NCI-H1694 (cell line): ENCODE measurements around the gene GLS.

Experiments
- DNase-seq: peaks from one replicate; lab custom pipeline; 2025; lab: John Stamatoyannopoulos, UW

The GLS gene

GRCh38 chr2:190996338-190996946 lies 115.8 kb downstream of the GLS start:
- DNase-seq, result peak; percentile 15

DNA sequence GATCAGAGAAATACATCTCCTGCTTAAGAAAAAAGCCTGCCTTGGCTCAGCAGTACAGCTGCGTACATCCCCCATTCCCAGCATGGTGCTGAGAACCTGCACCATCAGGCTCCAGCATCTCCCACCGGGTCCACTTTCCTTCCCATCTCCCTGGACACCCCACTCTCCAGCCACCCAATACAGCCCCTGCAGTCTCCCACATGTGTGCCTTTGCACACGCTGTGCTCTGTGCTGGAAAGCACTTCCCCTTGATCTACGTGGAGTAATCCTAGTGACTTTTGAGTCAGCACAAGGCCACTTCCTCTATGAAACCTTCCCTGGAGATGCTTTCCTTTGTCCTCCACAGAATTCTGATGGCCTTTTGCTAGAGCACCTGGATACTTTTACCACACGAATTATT lies 116.3 kb downstream of the GLS start:
- no peak for DNase-seq

DNA sequence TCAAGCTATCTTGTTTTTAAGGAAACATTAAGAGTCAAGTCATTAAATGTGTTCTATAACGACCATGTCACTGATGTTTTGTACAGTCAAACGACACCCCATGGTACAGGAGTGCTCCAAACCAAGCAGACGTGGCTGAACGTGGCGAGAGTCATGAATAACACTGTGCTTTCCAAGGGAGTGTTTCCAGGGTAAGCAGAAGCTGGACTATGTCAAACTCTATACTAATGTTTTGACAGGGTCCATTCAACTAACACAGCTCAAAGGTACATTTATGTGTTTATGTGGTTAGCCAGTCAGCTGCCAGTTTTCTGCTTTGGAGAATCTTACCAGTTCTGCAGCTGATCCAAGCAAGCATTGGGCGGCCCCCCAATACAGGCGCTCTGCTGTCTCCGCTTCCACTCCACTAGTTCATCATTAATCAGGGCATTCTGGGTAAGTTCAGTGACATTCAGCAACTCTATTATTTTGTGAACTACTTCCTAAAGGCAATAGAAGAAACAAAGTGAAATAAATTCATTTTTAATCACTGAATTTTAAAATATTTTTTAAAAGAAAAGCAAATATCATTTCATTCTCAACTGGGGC lies 117.0 kb downstream of the GLS start:
- DNase-seq, result no peak

DNA sequence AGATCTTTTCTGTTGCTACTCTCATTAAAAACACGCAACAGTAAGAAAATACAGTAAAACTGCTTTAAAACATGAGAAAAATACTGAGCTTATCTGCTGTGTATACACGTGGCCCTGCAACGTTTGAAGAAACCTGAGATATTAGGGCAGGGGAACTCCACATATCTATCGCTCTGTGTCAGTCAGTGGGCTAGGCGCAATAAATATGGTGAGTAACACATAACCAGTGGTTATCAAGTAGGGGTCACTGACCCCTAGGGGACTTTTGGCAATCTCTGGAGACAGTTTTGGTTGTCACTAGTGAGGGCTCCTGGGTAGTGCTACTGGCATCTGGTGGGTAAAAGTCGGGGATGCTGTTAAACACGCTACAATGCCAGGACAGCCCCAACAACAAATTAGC lies 118.4 kb downstream of the GLS start:
- DNase-seq, result no peak

- no peak for DNase-seq
Measured at GRCh38 chr2:190999949-191000665, 119.5 kb downstream of the GLS start.

- no peak for DNase-seq
Measured at GRCh38 chr2:191001032-191001431, 120.4 kb downstream of the GLS start.

GRCh38 chr2:191001624-191002023 lies 121.0 kb downstream of the GLS start:
- no peak for DNase-seq

DNA sequence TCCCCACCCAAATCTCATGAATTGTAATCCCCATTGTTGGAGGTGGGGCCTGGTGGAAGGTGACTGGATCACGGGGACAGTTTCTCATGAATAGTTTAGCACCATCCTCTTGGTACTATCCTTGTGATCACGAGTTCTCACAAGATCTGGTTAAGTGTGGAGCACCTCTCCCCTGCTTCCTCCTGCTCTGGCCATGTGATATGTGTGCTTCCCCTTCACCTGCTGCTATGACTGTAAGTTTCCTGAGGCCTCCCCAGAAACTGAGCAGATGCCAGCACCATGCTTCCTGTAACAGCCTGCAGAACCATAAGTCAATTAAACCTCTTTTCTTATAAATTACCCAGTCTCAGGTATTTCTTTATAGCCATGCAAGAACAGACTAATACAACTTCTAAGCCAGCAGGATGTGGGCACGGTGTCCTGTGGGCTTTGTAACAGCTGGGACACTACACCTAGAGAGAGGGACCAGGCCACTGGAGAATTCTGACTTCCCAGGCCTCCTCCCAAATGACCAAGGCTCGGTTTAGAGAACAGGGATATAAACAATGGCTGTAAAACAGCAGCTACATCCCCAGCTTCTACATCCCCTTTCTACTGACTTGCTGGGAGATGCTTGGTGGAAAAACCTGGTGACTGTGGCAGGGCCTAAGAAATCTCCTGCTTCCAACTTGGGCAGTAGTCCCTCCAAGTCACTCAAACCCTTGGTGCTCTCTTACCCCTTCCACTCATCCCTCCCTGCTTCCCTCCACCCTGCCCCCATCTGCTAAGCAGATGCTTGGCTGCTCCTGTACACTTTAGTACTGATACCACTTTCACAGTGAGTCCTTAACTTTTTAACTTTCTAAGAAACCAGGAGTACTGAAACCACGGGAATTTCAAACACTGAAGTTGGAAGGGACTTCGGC lies 123.0 kb downstream of the GLS start:
- no peak for DNase-seq

DNA sequence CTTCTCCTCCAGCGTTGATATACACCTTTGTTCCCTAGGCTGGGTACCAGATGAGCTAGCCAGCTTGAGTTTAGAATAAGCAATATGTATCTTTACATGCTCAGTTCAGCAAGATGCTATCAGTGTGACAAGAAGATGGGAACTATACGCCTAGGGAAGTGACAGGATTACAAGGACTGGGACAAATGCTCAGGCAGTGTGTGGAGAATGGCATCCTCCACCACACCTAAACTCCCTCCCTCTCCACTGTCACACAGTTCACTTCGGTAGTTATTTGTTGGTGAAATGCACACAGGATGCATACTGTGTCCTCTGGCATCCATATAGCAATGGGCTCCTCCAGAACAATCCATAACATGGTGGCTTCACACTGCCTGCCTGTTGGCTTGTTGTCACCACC lies 125.7 kb downstream of the GLS start:
- DNase-seq, result no peak

- no peak for DNase-seq
Measured at GRCh38 chr2:191006997-191007783, 126.6 kb downstream of the GLS start.

- no peak for DNase-seq
Measured at GRCh38 chr2:191008286-191008685, 127.7 kb downstream of the GLS start.

- DNase-seq, result no peak
Measured at GRCh38 chr2:191009541-191010374, 129.1 kb downstream of the GLS start.

DNA sequence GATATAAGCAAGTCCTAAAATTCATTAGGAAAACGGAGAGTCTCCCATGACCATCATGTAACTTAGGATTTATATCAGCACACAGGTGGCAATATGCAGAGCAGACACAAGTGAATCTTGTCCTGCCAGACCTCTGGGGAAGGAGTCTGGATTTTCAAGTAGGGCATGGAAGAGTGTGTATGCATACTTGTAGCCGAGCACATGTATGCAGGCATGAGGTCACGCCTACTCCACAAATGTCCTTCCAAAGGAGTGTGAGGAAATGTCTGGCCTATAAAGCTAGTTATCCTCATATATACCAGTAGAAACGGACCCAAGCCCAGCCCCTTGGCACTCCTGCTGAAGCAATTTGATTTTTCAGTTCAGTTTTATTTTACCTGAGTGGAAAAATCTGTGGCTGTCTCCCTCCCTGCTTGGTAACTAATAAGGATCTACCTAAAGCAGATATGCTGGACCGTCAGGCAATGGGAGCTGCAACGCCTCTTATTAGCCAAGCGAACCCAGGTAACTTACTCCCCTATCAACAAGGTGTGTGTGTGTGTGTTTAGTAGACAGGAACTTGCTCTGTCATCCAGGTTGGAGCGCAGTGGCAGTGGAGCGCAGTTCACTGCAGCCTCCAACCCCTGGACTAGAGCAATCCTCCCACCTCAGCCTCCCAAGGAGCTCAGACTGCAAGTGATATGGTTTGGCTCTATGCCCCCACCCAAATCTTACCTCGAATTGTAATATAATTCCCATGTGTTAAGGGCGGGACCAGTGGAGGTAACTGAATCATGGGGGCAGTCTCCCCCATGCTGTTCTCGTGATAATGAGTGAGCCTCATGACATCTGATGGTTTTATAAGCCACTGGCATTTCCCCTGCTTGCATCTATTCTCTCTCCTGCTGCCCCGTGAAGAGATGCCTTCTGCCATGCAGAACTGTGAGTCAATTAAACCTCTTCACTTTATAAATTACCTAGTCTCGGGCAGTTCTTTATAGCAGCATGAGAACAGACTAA lies 130.6 kb downstream of the GLS start:
- DNase-seq, result no peak

GRCh38 chr2:191012346-191012745 lies 131.7 kb downstream of the GLS start:
- no peak for DNase-seq

- no peak for DNase-seq
Measured at GRCh38 chr2:191012845-191013681, 132.4 kb downstream of the GLS start.

DNA sequence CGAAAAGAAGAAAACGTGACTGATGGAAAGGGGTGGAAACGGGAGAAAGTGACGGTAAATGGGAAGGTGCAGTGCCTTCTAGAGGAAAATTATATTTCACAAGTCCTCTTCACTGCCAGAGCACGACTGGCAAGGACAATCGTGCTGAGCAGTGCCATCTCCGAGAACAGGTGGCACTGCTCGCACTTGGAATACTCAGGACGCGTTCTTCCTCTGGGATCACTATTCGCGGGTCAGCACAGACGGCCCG lies 133.0 kb downstream of the GLS start:
- DNase-seq, result no peak

DNA sequence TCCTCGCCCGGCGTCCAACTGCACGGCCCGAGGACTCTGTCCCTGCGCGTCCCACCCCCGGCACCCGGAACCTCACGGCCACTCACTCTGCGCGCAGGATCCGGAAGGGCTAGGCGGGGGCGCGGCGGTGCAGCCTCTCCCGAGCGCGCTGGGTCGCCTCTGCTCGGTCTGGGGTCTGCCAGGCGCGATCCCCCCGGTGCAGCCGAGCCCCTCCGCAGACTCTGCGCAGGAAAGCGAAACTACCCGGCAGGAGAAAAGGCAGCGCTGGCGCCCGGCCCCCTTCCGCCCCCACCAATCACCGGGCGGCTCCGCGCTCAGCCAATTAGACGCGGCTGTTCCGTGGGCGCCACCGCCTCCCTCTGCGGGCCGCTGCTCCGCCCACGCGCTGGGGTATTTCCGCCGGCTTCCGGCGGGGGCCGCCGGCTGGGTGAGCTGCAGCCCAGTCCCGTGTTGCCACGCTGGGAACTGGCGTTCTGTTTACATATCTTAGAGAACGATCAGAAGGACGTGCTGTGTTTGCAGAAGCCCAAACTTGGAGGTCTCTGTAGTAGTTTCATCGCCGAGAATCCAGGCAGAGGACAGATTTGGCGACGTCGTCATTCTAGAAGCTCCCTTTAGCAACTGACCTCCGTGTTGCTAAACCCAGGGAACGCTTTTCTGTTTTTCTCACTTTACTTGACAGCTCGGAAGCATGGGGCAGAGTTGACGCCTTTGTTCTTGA lies 133.5 kb downstream of the GLS start, which contains the start of gene STAT1:
STAT1 (minus strand) TSS at position 240 of the 721 bp plus-strand sequence. CDS start 4,168 bp downstream, outside the sequence.
- peak; percentile 72 for DNase-seq

DNA sequence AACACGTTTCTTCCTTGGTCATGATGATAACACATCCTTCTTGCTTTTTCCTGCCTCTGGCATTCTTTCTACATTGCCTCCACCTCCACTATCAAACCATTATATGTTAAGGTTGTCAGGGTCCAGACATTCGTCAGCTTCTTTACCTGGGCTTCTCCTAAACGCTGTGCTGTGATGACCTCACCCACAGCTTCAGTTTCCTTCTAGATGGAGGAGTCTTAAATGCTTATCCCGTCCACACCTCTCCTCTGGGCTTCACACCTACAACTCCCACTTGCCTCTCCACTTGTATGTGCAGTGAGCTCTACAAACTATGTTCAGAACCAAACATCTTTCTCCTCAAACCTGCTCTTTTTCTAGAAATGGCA lies 134.0 kb downstream of the GLS start:
- no peak for DNase-seq
